HG02642 (cell line): Measurements from ENCODE around the gene TMEM106A.
"Not testable (repeated sequence)": the region's sequence is repeated elsewhere in the genome, so short reads cannot be mapped to it uniquely, and the experiment has no call there.

Experiments
- ATAC-seq: cut with Tn5 transposase; IDR thresholded peaks from one replicate; pipeline ENCODE4 v1.9.1; 2021; ENCODE audit warnings: mild to moderate bottlenecking; ENCODE audit not compliant: unreplicated experiment, poor library complexity

TMEM106A gene, protein sequence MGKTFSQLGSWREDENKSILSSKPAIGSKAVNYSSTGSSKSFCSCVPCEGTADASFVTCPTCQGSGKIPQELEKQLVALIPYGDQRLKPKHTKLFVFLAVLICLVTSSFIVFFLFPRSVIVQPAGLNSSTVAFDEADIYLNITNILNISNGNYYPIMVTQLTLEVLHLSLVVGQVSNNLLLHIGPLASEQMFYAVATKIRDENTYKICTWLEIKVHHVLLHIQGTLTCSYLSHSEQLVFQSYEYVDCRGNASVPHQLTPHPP

DNA sequence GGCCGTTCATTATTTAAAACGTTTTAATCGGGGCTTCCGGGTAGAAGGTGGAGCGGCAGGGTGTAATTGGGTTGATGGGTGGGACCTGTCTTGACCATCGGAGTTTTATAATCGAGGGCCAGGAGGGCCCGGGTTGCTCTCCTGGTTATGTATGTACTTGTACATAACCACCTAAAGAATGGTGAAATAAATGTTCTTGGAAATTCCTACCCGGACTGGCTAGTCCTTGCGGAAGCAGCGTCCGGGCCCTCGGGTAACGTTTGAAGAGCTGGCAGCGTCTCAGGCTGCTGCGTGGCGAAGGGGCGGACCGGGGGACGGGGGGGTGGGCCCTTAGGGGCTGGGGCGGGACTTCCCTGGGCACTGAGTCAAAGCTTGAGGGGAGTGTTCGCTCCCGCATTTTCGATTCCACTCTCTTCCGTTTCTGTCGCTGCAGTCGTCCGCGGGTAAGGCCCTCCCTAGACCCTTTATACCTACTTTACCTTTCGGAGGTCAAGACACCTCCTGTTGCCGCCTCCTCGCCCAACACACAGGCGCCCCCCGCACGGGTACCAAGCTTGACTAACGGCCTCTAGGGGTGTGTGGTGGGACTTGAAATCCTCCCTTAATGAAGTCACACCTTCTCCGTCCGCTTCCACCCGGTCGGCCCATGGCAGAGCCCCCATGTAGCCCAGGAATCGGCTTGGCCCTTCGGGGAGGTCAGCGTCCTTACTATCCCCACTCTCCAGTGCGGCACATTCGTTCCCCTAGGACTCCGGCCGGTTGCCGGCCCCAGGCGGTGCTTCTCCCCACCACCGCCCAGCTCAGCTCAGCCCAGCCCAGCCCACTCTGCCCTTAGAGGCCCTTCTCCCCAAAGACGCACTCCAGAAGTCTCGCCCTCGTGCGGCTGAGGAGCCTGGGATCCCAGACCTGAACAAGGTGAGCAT is at the start of gene TMEM106A:
Gene TMEM106A, plus strand, starts transcription at position 396 of the 923 bp plus-strand sequence. CDS start 1,167 bp downstream, outside the sequence.
- peak; percentile 72 for ATAC-seq

DNA sequence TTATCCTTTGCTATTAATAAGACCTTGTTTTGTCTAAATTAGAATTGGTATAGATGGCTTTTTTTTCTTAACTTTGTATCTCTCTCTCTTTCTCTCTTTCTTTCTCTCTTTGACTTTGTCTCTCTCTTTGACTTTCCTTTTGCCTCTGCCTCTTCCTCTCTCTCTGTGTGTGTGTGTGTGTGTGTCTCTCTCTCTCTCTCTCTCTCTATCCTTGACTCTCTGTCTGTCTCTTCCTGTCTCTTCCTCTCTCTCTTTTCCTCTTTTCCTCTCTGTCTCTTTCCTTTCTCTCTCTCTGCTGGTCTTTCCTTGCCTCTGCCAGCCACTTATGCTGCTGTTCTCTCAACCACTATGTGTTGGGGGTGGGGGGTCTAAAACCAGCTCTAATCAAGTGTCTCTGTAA is 45.7 kb upstream of the TMEM106A start:
- not testable (repeated sequence) for ATAC-seq

DNA sequence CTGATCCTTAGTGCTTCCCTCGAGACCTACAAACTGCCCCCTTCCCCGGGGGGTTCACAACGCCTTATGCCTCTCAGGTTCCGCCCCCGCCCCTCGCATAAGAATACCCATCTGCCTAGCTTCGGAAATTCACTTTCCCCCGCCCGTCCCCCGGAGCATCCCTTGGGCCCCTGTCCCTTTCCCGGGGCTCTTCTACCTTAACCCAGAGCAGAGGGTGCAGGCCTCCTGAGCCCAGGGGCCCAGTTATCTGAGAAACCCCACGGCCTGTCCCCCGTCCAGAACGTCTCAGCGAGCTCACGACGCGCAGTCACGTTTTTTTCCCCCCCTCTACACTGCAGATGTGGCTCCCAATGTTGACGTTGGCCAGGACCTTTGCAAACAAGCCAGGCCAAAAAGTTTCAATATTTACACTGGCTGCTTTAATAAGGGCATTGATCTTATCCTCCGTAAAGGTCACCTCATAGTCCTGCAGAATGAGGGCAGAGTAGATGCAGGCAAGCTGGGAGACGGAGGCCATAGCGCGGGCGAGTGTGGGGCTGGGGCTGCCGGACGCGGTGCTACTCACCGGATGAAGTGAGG is 42.0 kb upstream of the TMEM106A start:
- ATAC-seq = peak; percentile 35

DNA sequence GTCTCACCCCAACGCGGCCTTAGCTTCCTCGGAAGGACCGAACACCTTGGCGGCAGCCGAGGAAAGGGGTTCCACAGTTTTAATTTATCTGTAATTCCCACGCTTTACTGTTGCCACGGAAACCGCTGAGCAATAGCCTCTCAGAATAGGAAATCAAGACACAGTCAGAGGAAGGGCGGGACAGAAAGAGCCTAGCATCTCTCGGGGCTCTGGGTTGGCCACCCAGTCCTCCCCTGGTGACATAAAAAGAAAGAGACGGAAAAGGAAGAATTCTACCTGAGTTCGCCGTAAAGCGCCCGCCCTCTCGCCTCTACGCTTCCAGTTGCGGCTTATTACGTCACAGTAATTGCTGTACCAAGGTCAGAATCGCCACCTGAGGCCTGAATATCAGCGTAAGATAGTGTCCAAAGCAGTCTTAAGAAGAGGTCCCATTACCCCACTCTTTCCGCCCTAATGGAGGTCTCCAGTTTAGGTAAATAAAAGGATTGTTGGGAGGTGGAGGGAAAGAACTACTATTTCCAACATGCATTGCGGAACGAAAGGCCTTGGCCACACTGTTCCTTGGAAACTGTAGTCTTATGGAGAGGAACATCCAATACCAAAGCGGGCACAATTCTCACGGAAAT is 41.4 kb upstream of the TMEM106A start:
- peak; percentile 69 for ATAC-seq

DNA sequence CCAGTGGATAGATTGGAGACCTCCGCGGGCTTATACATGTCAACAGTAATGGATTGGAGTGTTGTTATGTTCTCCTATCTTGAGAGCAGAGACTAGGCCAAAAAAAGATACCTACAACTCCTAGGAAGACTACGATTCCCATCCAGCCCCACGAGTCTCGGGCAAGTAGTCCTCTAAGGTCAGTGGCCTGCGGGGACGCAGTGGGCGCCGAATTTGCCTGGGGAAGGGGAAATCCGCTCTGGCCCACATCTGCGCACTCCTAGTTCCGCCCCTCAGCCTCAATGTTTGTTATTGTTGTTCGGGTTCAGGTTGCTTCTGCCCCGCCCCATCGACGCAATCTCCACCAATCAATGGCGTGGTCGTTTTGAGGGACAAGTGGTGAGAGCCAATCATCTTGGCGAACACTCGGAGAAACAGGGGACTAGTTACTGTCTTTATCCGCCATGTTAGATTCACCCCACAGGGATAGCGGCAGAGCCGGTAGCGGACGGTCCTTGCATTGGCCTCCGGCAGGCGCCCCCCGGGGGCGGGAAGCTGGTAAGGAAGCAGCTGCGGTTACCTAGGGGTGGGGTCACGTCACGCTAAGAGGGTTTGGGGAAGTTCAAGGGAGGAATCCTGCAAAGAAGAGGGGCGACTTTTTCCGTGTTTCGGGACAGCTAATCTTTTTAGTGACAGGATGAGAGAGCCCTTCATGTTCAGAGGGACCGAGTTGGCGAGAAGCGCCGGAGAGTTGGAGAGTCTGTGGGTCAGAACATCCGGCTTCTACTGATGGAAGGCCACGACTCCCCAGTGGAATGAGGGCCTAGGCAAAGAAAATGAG is 40.7 kb upstream of the TMEM106A start, which contains the start of gene NBR1:
Gene NBR1, plus strand, starts transcription at position 449 of the 820 bp plus-strand sequence. CDS start 4,586 bp downstream, outside the sequence.
- peak; percentile 79 for ATAC-seq

DNA sequence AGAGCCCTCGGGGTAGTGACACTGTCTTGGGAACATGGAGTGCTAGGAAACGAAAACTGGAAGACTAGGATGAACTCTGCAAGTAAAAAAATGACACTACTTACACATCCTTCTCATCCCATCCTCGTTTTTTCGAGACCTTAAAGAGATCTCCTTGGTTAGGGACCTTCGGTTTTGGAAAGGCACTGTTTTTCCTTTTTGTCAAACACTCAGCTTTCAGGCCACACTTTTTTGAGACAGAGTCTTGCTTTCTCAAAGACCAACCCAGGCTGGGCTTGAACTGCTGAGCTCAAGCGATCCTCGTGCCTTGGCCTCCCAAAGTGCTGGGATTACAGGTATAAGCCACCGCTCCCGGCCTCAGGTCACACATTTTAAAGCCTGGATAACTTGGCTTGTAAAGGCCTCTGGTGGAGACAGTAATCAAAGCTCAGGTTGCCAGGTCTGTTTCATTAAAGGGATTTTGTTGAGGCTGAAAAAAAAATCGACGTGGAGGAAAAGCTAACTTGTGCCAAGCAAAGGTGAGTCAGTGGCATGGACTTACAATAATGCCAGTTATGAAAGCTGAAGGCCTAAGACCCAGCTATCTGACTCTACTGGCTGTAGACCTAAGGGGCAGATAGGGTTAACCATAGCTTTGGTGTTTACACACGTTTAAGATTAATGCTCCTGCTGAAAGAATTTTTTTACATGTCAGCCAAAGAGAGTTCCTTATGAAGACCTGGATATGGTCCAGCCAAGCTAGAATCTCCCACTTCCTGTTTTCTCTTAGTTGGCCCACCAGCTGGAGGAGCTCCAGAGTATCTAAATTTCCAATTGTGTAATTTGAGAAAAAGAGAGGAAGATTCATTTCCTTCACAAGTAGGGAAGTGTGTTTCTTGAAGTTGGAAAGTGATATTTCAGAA is 39.8 kb upstream of the TMEM106A start:
- no peak for ATAC-seq

DNA sequence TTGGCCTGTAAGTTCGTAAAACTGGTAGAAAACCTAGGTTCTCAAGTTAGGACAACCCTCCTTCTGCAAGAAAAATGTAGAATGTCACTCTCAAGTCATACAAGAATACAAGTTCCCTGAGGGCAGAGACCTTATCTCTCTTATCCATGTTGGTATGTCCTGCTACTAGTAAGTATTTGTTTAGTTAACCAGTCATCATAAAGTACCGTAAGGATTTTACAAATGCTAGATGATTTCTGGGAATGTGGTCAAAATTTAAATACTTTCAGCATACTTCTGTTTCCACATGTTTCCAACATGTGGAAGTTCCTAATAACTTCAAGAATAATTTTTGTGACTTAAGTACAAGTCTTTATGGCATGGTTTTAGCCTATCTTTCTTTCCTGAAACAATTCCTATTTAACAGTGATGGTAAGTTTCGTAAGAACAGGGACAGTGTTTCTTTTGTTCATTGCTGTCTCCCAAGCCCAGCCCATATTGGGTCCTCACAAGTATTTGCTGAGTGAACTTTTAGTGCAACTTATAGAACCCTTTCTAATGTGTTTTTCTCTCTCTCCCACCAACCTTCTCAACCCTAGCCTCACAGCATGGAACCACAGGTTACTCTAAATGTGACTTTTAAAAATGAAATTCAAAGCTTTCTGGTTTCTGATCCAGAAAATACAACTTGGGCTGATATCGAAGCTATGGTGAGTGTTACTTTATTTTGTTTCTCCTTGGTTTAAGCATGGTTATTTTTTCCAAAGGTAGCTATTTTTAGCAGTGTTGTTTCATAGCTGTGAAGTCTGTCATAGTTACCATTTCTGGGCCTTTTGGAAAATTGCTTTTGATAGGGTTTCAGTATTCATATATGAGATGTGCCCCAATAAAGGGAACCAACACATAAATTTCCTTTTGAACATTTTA is 36.2 kb upstream of the TMEM106A start:
- no peak for ATAC-seq

DNA sequence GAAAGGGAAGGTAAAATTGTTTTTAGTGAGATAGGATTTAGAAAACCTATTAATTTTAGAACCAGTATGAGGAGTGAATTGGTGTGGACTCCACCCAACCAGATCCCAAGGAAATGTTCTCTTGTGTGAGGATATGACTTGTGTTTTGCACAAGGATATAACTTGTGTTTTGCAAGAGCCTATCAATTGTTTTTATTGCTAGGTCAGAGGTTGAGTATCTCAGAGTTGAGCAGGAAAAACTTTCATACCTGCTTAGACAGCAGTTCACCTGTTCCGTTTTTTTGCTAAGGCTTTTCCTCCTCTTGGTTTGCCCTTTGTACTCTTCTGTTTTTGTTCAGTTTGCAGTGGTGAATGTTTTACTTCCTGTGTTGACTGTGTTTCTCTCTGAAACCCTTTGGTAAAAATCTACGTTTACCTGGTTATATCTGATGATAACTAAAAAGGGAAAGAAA is 35.5 kb upstream of the TMEM106A start:
- ATAC-seq = no peak

DNA sequence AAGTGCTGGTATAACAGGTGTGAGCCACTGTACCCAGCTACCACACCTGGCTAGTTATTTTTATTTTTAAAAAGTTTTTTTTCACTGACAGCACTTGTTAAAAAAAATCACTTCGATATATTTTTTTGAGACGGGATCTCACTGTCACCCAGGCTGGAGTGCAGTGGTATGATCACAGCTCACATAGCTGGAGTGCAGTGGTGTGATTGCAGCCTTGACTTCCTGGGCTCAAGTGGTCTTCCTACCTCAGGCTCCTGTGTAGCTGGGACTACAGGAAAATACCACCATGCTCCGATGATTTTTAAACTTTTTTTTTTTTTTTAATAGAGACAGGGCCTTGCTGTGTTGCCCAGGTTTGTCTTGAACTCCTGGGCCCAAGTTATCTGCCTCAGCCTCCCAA is 27.8 kb upstream of the TMEM106A start:
- ATAC-seq = no peak

DNA sequence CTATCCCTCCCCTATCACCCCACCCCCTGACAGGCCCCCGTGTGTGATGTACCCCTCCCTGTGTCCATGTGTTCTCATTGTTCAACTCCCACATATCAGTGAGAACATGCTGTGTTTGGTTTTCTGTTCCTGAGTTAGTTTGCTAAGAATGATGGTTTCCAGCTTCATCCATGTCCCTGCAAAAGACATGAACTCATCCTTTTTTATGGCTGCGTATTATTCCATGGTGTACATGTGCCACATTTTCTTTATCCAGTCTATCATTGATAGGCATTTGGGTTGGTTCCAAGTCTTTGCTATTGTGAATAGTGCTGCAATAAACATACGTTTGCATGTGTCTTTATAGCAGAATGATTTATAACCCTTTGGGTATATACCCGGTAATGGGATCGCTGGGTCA is 25.0 kb upstream of the TMEM106A start:
- ATAC-seq = not testable (repeated sequence)

DNA sequence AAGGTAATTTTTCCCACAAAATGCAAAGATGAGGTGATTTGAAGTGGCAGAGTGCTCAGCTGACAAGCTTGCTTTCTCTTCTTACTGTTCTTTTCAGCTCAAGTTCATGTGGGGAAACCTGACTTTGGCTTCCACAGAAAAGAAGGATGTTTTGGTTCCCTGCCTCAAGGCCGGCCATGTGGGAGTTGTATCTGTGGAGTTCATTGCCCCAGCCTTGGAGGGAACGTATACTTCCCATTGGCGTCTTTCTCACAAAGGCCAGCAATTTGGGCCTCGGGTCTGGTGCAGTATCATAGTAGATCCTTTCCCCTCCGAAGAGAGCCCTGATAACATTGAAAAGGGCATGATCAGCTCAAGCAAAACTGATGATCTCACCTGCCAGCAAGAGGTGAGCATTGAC is 18.4 kb upstream of the TMEM106A start:
- ATAC-seq = no peak

DNA sequence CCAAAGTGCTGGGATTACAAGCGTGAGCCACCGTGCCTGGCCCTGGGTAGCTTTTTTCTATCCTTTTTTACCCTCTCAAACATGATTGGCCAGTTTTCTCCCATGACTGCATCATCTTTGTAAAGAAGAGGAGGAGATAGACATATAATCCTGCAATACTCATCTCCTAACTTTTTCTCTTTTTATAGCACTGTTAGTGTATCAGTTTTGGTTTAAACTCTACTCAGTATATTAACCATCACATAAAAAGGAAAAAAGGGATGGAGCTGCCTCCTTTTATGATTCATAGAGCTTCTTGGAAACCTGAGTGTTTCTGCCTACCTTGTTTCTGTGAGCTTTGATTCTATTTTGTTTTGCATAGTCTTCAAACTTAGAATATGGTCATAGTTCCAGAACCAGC is 12.0 kb upstream of the TMEM106A start:
- ATAC-seq = no peak

DNA sequence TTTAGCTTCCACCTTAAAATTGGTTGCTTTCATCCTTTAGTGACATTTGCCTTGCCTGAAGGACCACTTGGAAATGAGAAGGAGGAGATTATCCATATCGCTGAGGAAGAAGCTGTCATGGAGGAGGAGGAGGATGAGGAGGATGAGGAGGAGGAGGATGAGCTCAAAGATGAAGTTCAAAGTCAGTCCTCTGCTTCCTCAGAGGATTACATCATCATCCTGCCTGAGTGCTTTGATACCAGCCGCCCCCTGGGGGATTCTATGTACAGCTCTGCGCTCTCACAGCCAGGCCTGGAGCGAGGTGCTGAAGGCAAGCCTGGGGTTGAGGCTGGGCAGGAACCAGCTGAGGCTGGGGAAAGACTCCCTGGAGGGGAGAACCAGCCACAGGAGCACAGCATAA is 11.5 kb upstream of the TMEM106A start:
- no peak for ATAC-seq

DNA sequence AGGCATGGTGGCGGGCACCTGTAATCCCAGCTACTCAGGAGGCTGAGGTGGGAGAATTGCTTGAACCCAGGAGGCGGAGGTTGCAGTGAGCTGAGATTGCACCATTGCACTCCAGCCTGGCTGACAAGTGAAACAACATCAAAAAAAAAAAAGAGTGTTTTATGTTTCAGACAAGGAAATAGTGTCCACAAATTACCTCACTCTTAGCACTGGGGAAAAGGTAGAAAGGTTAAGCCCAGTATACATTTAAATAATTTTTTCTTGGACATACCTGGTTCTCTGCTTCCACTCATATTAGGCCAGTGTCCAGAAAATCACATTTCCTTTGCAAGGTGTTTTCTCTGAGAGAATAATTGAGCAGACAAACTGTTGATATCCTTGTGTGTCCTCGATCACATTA is 8.7 kb upstream of the TMEM106A start:
- ATAC-seq = not testable (repeated sequence)

DNA sequence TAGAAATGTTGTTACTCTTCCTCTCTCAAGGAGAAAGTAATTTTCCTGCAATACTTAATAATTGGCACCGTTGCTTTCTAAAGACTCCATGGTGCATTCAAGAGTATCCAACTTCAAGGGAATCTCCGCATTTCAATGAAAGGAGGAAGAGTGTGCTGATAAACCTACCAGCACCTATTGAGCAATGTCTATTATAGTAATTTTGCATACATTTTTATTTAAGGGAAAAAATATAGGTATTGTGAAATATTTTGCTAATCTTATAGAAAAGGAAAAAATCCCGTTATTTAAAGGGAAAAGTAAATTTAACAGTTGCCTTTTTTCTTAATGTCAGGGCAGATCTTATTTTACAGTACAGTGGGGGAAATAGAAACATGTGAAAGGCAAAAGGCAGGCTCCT is 1.1 kb upstream of the TMEM106A start:
- ATAC-seq = no peak

DNA sequence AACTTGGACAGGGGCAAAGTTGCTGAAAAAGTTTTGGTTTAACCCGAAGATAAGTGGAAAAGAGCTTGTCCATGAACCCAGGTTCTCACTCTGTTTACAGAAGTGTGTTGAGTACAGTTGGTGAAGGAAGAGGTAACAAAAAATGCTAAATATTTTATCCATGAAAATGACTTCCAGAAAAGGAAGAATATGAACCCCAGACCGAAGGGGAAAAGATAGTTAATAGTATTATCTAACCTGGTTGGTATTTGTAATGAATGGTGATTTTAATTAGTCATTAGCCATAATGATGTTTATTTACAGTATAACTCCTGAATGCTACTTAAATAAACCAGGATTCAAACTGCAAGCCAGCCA is 574 bp upstream of the TMEM106A start:
- no peak for ATAC-seq

DNA sequence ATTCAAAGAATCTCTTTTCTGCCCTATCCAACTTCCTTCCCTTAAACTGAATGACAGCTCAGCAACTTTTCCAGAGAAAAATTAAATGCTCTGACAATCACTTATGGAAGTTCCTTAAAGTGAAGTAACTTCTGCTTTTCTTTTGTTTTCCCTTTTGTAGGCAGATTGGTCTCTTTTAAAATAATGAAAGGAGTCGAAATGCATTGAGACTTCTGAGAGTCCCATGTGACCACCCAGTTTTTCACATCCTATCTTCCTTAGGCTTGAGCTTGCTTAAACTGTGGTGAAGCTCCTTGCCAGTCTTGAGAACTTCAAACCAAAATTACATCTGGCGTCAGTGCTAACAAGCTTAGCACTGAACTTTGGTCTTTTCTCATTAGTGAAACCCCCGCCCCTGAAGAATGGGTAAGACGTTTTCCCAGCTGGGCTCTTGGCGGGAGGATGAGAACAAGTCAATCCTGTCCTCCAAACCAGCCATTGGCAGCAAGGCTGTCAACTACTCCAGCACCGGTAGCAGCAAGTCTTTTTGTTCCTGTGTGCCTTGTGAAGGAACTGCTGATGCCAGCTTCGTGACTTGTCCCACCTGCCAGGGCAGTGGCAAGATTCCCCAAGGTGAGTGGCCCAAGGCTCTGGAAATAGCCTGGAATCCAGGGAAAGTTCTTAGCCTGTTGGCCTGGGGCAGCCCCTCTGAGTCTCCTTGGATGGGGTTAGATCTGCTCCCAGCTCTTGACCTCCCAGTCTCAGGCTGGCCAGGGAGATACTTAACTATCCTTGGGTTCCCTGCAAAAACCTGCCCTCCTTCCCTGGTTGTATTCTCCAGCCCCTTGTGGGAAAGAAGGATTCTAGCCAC is 1.2 kb downstream of the TMEM106A start:
- ATAC-seq = no peak
